ENCODE results near the gene EIF3M. TPM values are rescaled to one million over a fixed set of nuclear protein-coding genes. Genes with fewer than 3 reads are reported as not detected.

EIF3M gene
- total RNA-seq, 1 experiment from 2014 or later: 275 TPM

Other genes starting within 250 kb of the EIF3M start
- gene WT1, start 148.3 kb upstream of the EIF3M start, total RNA-seq (2022): 0.24 TPM in 1 of 2 replicates, not detected in the other
- 0.07 TPM in 1 of 2 replicates, not detected in the other for gene CCDC73, start 210.8 kb downstream of the EIF3M start, total RNA-seq (2022)
- gene PRRG4, start 246.1 kb downstream of the EIF3M start, total RNA-seq (2022): 22.9 and 23.9 TPM in 2 replicates